Cardiac fibroblast (primary cell): Measurements from ENCODE around the gene PLCD4.
A peak's percentile ranks its signal among the peaks of the same experiment; 100 is the strongest.

Experiments used
- DNase-seq, 2 donors: peaks; one replicate each; pipeline versions ENCODE4 v3.0.0 to v3.0.0-alpha.2; 2010; ENCODE audit warnings: low read depth in 2 of 2
- H3K4me3 ChIP-seq, 2 donors: replicated peaks in 1 of 2; 1 replicate in 1 of 2; 2 replicates in 1 of 2; pipeline ENCODE4 v1.5.1; 2011; ENCODE audit warnings: low read depth in 2 of 2, low read length in 2 of 2, mild to moderate bottlenecking in 2 of 2, moderate library complexity in 1 of 2
- CTCF ChIP-seq: IDR thresholded peaks from one replicate; pipeline ENCODE4 v1.5.1; 2011; ENCODE audit warnings: low read depth, mild to moderate bottlenecking, low read length, inconsistent platforms

PLCD4 gene

GRCh38 chr2:218635719-218636118 is 28.0 kb downstream of the PLCD4 start:
- H3K4me3 ChIP-seq: no peak overlapping the region
- no peak for TF ChIP-seq CTCF
- no peak for DNase-seq

GRCh38 chr2:218638372-218638771 is 30.7 kb downstream of the PLCD4 start:
- no peak for DNase-seq
- no peak for TF ChIP-seq CTCF
- no peak overlapping the region for H3K4me3 ChIP-seq

GRCh38 chr2:218642121-218642656 is 34.5 kb downstream of the PLCD4 start:
- no peak overlapping the region for H3K4me3 ChIP-seq
- TF ChIP-seq CTCF: no peak
- no peak for DNase-seq

GRCh38 chr2:218642786-218643185 is 35.1 kb downstream of the PLCD4 start:
- H3K4me3 ChIP-seq: no peak overlapping the region
- TF ChIP-seq CTCF: no peak
- no peak for DNase-seq

- no peak for TF ChIP-seq CTCF
- no peak for DNase-seq
- no peak overlapping the region for H3K4me3 ChIP-seq
Observed at GRCh38 chr2:218643751-218644310, 36.1 kb downstream of the PLCD4 start.

- H3K4me3 ChIP-seq: no peak overlapping the region
- DNase-seq: no peak
- TF ChIP-seq CTCF: no peak
Observed at GRCh38 chr2:218644721-218645120, 37.0 kb downstream of the PLCD4 start.

GRCh38 chr2:218645126-218645525 is 37.4 kb downstream of the PLCD4 start:
- no peak for TF ChIP-seq CTCF
- no peak overlapping the region for H3K4me3 ChIP-seq
- DNase-seq: peak; percentile 45 to 86
